Subcutaneous abdominal adipose tissue (tissue), 5 donors: ENCODE measurements around the gene ANKRD30B.
"Not testable (repeated sequence)": the region's sequence is repeated elsewhere in the genome, so short reads cannot be mapped to it uniquely, and the experiment has no call there.

Experiments
- H3K27ac ChIP-seq: one replicate; pipeline ENCODE4 v1.7.0; 2013; ENCODE audit warnings: low read depth, mild to moderate bottlenecking, inconsistent platforms, low read length, moderate library complexity
- H3K27me3 ChIP-seq, 5 donors: one replicate each; pipeline ENCODE4 v1.7.0; 2013; ENCODE audit warnings: low read length in 5 of 5, inconsistent platforms in 1 of 5; ENCODE audit not compliant: control insufficient read depth in 5 of 5, insufficient read depth in 4 of 5
- H3K36me3 ChIP-seq, 5 donors: one replicate each; pipeline ENCODE4 v1.7.0; 2013; ENCODE audit warnings: low read length in 5 of 5; ENCODE audit not compliant: control insufficient read depth in 5 of 5, insufficient read depth in 5 of 5
- H3K4me1 ChIP-seq, 5 donors: one replicate each; pipeline ENCODE4 v1.7.0; 2013; ENCODE audit warnings: low read length in 5 of 5, mild to moderate bottlenecking in 3 of 5, moderate library complexity in 1 of 5; ENCODE audit not compliant: control insufficient read depth in 5 of 5, insufficient read depth in 5 of 5
- H3K4me3 ChIP-seq, 5 donors: one replicate each; pipeline ENCODE4 v1.7.0; 2013; ENCODE audit warnings: low read length in 5 of 5, low read depth in 1 of 5
- H3K9ac ChIP-seq, 5 donors: one replicate each; pipeline ENCODE4 v1.7.0; 2013; ENCODE audit warnings: low read length in 5 of 5, mild to moderate bottlenecking in 4 of 5, moderate library complexity in 3 of 5
- H3K9me3 ChIP-seq, 5 donors: one replicate each; pipeline ENCODE4 v1.7.0; 2013; ENCODE audit warnings: low read length in 5 of 5; ENCODE audit not compliant: control insufficient read depth in 5 of 5
- donor health status: healthy.
- donor health status: healthy.
- donor health status: healthy.
- donor health status: healthy.
- donor health status: healthy.

Gene ANKRD30B

GRCh38 chr18:14855634-14856033, 107.7 kb downstream of the ANKRD30B start:
- not testable (repeated sequence) for H3K9ac ChIP-seq

GRCh38 chr18:14856256-14856655, 108.3 kb downstream of the ANKRD30B start:
- H3K27me3 ChIP-seq, H3K4me3 ChIP-seq, H3K4me1 ChIP-seq, H3K9me3 ChIP-seq, H3K36me3 ChIP-seq, H3K27ac ChIP-seq, H3K9ac ChIP-seq: not testable (repeated sequence)

More at GRCh38 chr18:14855634-14856033, 107.7 kb downstream of the ANKRD30B start:
- H3K9me3 ChIP-seq, H3K4me3 ChIP-seq, H3K4me1 ChIP-seq, H3K36me3 ChIP-seq, H3K27me3 ChIP-seq, H3K27ac ChIP-seq: not testable (repeated sequence)

DNA sequence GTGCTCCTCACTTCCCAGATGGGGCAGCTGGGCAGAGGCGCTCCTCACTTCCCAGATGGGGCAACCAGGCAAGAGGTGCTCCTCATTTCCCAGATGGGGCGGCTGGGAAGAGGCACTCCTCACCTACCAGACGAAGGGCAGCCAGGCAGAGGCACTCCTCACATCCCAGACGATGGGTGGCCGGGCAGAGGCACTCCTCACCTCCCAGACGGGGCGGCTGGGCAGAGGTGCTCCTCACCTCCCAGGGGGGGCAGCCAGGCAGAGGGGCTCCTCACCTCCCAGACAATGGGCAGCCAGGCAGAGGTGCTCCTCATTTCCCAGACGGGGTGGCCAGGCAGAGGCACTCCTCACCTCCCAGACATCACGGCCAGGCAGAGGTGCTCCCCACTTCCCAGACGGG, 110.5 kb downstream of the ANKRD30B start:
- H3K36me3 ChIP-seq, H3K9me3 ChIP-seq, H3K27ac ChIP-seq, H3K9ac ChIP-seq, H3K4me3 ChIP-seq, H3K27me3 ChIP-seq, H3K4me1 ChIP-seq: not testable (repeated sequence)

DNA sequence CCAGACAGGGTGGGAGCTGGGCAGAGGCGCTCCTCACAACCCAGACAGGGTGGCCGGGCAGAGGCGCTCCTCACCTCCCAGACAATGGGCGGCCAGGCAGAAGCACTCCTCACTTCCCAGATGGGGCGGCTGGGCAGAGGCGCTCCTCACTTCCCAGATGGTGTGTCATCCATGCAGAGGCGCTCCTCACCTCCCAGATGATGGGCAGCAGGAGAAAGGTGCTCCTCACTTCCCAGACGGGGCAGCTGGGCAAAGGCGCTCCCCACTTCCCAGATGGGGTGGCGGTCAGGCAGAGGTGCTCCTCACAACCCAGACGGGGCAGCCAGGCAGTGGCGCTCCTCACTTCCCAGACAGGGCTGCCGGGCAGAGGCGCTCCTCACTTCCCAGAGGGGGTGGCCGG, 112.0 kb downstream of the ANKRD30B start:
- not testable (repeated sequence) for H3K9ac ChIP-seq, H3K27me3 ChIP-seq, H3K36me3 ChIP-seq, H3K9me3 ChIP-seq, H3K4me3 ChIP-seq, H3K27ac ChIP-seq, H3K4me1 ChIP-seq

- not testable (repeated sequence) for H3K9ac ChIP-seq, H3K4me1 ChIP-seq, H3K27ac ChIP-seq, H3K9me3 ChIP-seq, H3K27me3 ChIP-seq, H3K36me3 ChIP-seq, H3K4me3 ChIP-seq
Measured at GRCh38 chr18:14866426-14866825, 118.5 kb downstream of the ANKRD30B start.

- not testable (repeated sequence) for H3K9ac ChIP-seq, H3K4me3 ChIP-seq, H3K36me3 ChIP-seq, H3K4me1 ChIP-seq, H3K9me3 ChIP-seq, H3K27ac ChIP-seq, H3K27me3 ChIP-seq
Measured at GRCh38 chr18:14867988-14868387, 120.0 kb downstream of the ANKRD30B start.

- H3K4me1 ChIP-seq, H3K9ac ChIP-seq, H3K9me3 ChIP-seq, H3K4me3 ChIP-seq, H3K36me3 ChIP-seq, H3K27me3 ChIP-seq, H3K27ac ChIP-seq: not testable (repeated sequence)
Measured at GRCh38 chr18:14868825-14869224, 120.9 kb downstream of the ANKRD30B start.

DNA sequence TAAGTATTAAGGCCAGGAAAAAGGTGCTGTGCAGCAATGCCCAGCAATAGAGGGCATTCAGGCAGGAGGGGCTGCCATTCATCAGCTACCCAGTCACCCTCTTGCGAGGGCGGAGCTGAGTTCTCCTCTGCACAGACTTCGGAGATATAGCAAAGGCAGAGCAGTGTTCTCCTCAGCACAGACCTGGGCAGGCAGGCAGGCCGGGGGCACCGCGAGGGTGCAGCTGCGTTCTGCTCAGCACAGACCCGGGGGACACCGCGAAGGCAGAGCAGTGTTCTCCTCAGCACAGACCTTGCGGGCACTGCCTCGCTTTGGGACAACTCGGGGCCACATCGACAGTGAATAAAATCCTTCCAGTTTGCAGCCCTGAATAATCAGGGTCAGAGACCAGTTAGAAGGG, 130.9 kb downstream of the ANKRD30B start:
- H3K36me3 ChIP-seq, H3K9ac ChIP-seq, H3K9me3 ChIP-seq, H3K4me1 ChIP-seq, H3K27me3 ChIP-seq, H3K4me3 ChIP-seq, H3K27ac ChIP-seq: not testable (repeated sequence)

GRCh38 chr18:14900435-14900834, 152.5 kb downstream of the ANKRD30B start:
- H3K4me1 ChIP-seq = no peaks in the 10 kb centered on the region
- H3K27ac ChIP-seq = no peak overlapping the region
- no peaks in the 10 kb centered on the region for H3K27me3 ChIP-seq
- no peaks in the 10 kb centered on the region for H3K36me3 ChIP-seq
- H3K9me3 ChIP-seq = no peaks in the 10 kb centered on the region
- no peak overlapping the region for H3K4me3 ChIP-seq
- H3K9ac ChIP-seq = no peak overlapping the region
